Measurements from ENCODE around the gene ATXN7L1. TPM values are rescaled to one million over a fixed set of nuclear protein-coding genes. Genes with fewer than 3 reads are reported as not detected.
A peak's percentile ranks its signal among the peaks of the same experiment; 100 is the strongest.

The ATXN7L1 gene
- total RNA-seq, 2 experiments from 2014 or later, result 15.2 to 17.0 TPM

GRCh38 chr7:105775580-105775979 lies 100.8 kb downstream of the ATXN7L1 start:
- POLR2A ChIA-PET, result no interaction called here
- Mint-ChIP-seq H3K27ac (no peak overlapping the region), H3K4me3 (no peak overlapping the region), H3K4me1 (no peaks in the 10 kb centered on the region), H3K9me3 (no peaks in the 10 kb centered on the region), H3K27me3 (no peaks in the 10 kb centered on the region), H3K36me3 (no peaks in the 10 kb centered on the region)
- ATAC-seq (ENCODE audit: low read depth) (no peak), DNase-seq (no peak)

GRCh38 chr7:105773030-105773460 lies 103.4 kb downstream of the ATXN7L1 start:
- no peaks in the 10 kb centered on the region for H3K9me3 Mint-ChIP-seq
- POLR2A ChIA-PET, result no interaction called here
- H3K4me1 Mint-ChIP-seq, result no peaks in the 10 kb centered on the region
- ATAC-seq (ENCODE audit: low read depth) (no peak), DNase-seq (no peak)
- H3K36me3 Mint-ChIP-seq, result no peaks in the 10 kb centered on the region
- no peak overlapping the region for H3K27ac Mint-ChIP-seq
- no peaks in the 10 kb centered on the region for H3K27me3 Mint-ChIP-seq
- H3K4me3 Mint-ChIP-seq, result no peak overlapping the region

GRCh38 chr7:105769901-105770628 lies 106.3 kb downstream of the ATXN7L1 start:
- no peaks in the 10 kb centered on the region for H3K36me3 Mint-ChIP-seq
- no peak for ATAC-seq (ENCODE audit: low read depth)
- no peak for DNase-seq
- H3K27me3 Mint-ChIP-seq, result peaks cover 2% of the 10 kb centered on the region
- POLR2A ChIA-PET, result no interaction called here
- H3K4me1 Mint-ChIP-seq, result no peaks in the 10 kb centered on the region
- no peak overlapping the region for H3K27ac Mint-ChIP-seq
- H3K4me3 Mint-ChIP-seq, result no peak overlapping the region
- H3K9me3 Mint-ChIP-seq, result no peaks in the 10 kb centered on the region

- Mint-ChIP-seq H3K4me3 (no peak overlapping the region), H3K27me3 (peaks cover 2% of the 10 kb centered on the region), H3K4me1 (no peaks in the 10 kb centered on the region), H3K9me3 (no peaks in the 10 kb centered on the region), H3K27ac (no peak overlapping the region), H3K36me3 (no peaks in the 10 kb centered on the region)
- no peak for DNase-seq
- no peak for ATAC-seq (ENCODE audit: low read depth)
- POLR2A ChIA-PET, result no interaction called here
Measured at GRCh38 chr7:105768898-105769507, 107.4 kb downstream of the ATXN7L1 start.

- ATAC-seq (ENCODE audit: low read depth) (no peak), DNase-seq (no peak)
- H3K36me3 Mint-ChIP-seq, result no peaks in the 10 kb centered on the region
- no peak overlapping the region for H3K4me3 Mint-ChIP-seq
- H3K4me1 Mint-ChIP-seq, result no peaks in the 10 kb centered on the region
- no peaks in the 10 kb centered on the region for H3K9me3 Mint-ChIP-seq
- H3K27me3 Mint-ChIP-seq, result peaks cover 2% of the 10 kb centered on the region
- H3K27ac Mint-ChIP-seq, result no peak overlapping the region
- POLR2A ChIA-PET, result no interaction called here
Measured at GRCh38 chr7:105768117-105768516, 108.3 kb downstream of the ATXN7L1 start.

- no peak overlapping the region for H3K27ac Mint-ChIP-seq
- ATAC-seq (ENCODE audit: low read depth) (no peak), DNase-seq (no peak)
- peaks cover 2% of the 10 kb centered on the region for H3K27me3 Mint-ChIP-seq
- H3K4me1 Mint-ChIP-seq, result peaks cover under 1% of the 10 kb centered on the region
- no peak overlapping the region for H3K4me3 Mint-ChIP-seq
- H3K36me3 Mint-ChIP-seq, result no peaks in the 10 kb centered on the region
- H3K9me3 Mint-ChIP-seq, result no peaks in the 10 kb centered on the region
- POLR2A ChIA-PET, result no interaction called here
Measured at GRCh38 chr7:105766421-105767073, 109.9 kb downstream of the ATXN7L1 start.

- H3K27me3 Mint-ChIP-seq, result peaks cover 2% of the 10 kb centered on the region
- ATAC-seq (ENCODE audit: low read depth), result no peak
- POLR2A ChIA-PET, result no interaction called here
- H3K4me3 Mint-ChIP-seq, result no peak overlapping the region
- no peak overlapping the region for H3K27ac Mint-ChIP-seq
- H3K9me3 Mint-ChIP-seq, result no peaks in the 10 kb centered on the region
- DNase-seq, result no peak
- H3K4me1 Mint-ChIP-seq, result peaks cover 7% of the 10 kb centered on the region
- no peaks in the 10 kb centered on the region for H3K36me3 Mint-ChIP-seq
Measured at GRCh38 chr7:105765846-105766245, 110.6 kb downstream of the ATXN7L1 start.

GRCh38 chr7:105764506-105764905 lies 111.9 kb downstream of the ATXN7L1 start:
- Mint-ChIP-seq H3K27me3 (peaks cover 2% of the 10 kb centered on the region), H3K36me3 (no peaks in the 10 kb centered on the region), H3K4me1 (peaks cover 18% of the 10 kb centered on the region), H3K27ac (no peak overlapping the region), H3K9me3 (no peaks in the 10 kb centered on the region), H3K4me3 (no peak overlapping the region)
- POLR2A ChIA-PET, result no interaction called here
- ATAC-seq (ENCODE audit: low read depth) (no peak), DNase-seq (no peak)

GRCh38 chr7:105760551-105761447 lies 115.6 kb downstream of the ATXN7L1 start:
- H3K36me3 Mint-ChIP-seq, result no peaks in the 10 kb centered on the region
- peaks cover 23% of the 10 kb centered on the region for H3K4me1 Mint-ChIP-seq
- H3K4me3 Mint-ChIP-seq, result peak overlapping the region; percentile 8
- H3K27ac Mint-ChIP-seq, result peak overlapping the region; percentile 28
- ATAC-seq (ENCODE audit: low read depth) (peak; percentile 86), DNase-seq (peak; percentile 39)
- POLR2A ChIA-PET, result interaction anchor here (0.7 to 1.1 kb wide), 2 partner anchors 92 to 281 kb away, joined by 3 to 6 read pairs; no protein-coding TSS in a partner anchor
- H3K27me3 Mint-ChIP-seq, result peaks cover 2% of the 10 kb centered on the region
- H3K9me3 Mint-ChIP-seq, result no peaks in the 10 kb centered on the region

GRCh38 chr7:105759670-105760550 lies 116.5 kb downstream of the ATXN7L1 start:
- H3K27ac Mint-ChIP-seq, result peak overlapping the region; percentile 2
- POLR2A ChIA-PET, result interaction anchor here (0.7 to 1.1 kb wide), 2 partner anchors 91 to 282 kb away, joined by 3 to 6 read pairs; no protein-coding TSS in a partner anchor
- H3K4me3 Mint-ChIP-seq, result peak overlapping the region; percentile 8
- H3K9me3 Mint-ChIP-seq, result no peaks in the 10 kb centered on the region
- peak; percentile 11 for ATAC-seq (ENCODE audit: low read depth)
- DNase-seq, result no peak
- peaks cover 2% of the 10 kb centered on the region for H3K27me3 Mint-ChIP-seq
- H3K36me3 Mint-ChIP-seq, result no peaks in the 10 kb centered on the region
- H3K4me1 Mint-ChIP-seq, result peaks cover 23% of the 10 kb centered on the region

- H3K27ac Mint-ChIP-seq, result no peak overlapping the region
- H3K4me1 Mint-ChIP-seq, result peaks cover 21% of the 10 kb centered on the region
- H3K4me3 Mint-ChIP-seq, result no peak overlapping the region
- no peaks in the 10 kb centered on the region for H3K9me3 Mint-ChIP-seq
- no peaks in the 10 kb centered on the region for H3K36me3 Mint-ChIP-seq
- H3K27me3 Mint-ChIP-seq, result peaks cover 4% of the 10 kb centered on the region
- POLR2A ChIA-PET, result no interaction called here
- ATAC-seq (ENCODE audit: low read depth) (no peak), DNase-seq (no peak)
Measured at GRCh38 chr7:105756367-105756766, 120.0 kb downstream of the ATXN7L1 start.

- no peak overlapping the region for H3K4me3 Mint-ChIP-seq
- H3K27ac Mint-ChIP-seq, result no peak overlapping the region
- H3K9me3 Mint-ChIP-seq, result no peaks in the 10 kb centered on the region
- H3K4me1 Mint-ChIP-seq, result no peaks in the 10 kb centered on the region
- DNase-seq, result no peak
- H3K36me3 Mint-ChIP-seq, result no peaks in the 10 kb centered on the region
- peaks cover 2% of the 10 kb centered on the region for H3K27me3 Mint-ChIP-seq
- POLR2A ChIA-PET, result no interaction called here
- ATAC-seq (ENCODE audit: low read depth), result no peak
Measured at GRCh38 chr7:105752671-105753275, 123.6 kb downstream of the ATXN7L1 start.
